Testis (tissue), 3 donors: Measurements from ENCODE around the gene NGRN. TPM values are rescaled to one million over a fixed set of nuclear protein-coding genes. Genes with fewer than 3 reads are reported as not detected.
"Not testable (repeated sequence)": the region's sequence is repeated elsewhere in the genome, so short reads cannot be mapped to it uniquely, and the experiment has no call there.

Source experiments
- DNase-seq: peaks from one replicate; pipeline ENCODE4 v3.0.0-alpha.2; 2019
- H3K27ac ChIP-seq, 2 donors: fragments of 200-600 bp; sonication (generic); one replicate each; pipeline ENCODE4 v1.5.1; 2019
- H3K27me3 ChIP-seq: fragments of 200-600 bp; sonication (generic); one replicate; pipeline ENCODE4 v1.5.1; 2019
- H3K36me3 ChIP-seq: fragments of 200-600 bp; sonication (generic); one replicate; pipeline ENCODE4 v1.5.1; 2017; ENCODE audit warnings: low read depth; ENCODE audit errors: missing control alignments
- H3K4me1 ChIP-seq: fragments of 200-600 bp; sonication (generic); one replicate; pipeline ENCODE4 v1.5.1; 2019
- H3K4me3 ChIP-seq, 2 donors: fragments of 200-600 bp; sonication (generic); one replicate each; pipeline ENCODE4 v1.5.1; 2017 to 2019
- H3K9me3 ChIP-seq: fragments of 200-600 bp; sonication (generic); one replicate; pipeline ENCODE4 v1.5.1; 2017
- POLR2A ChIP-seq: fragments of 450-650 bp; IDR thresholded peaks from one replicate; pipeline ENCODE4 v1.6.1; 2017; ENCODE audit warnings: antibody characterized with exemption, mild to moderate bottlenecking, moderate library complexity
- WGBS, 2 donors: methylation state at CpG; one replicate each; pipeline ENCODE4 v1.1.5; 2018; 5-methylcytosine and 5-hydroxymethylcytosine counted together
- intact Hi-C: fragments of 100-400 bp; cut with DNase I; formaldehyde crosslinking; loops from one replicate; pipeline ENCODE4 v1.15.1; 2023; ENCODE audit warnings: low total_unique reads
- polyA plus RNA-seq: library from polyadenylated mRNA; stranded (reverse); fragments of 350-450 nt; fragmentation: Illumina TruSeq; extraction: RNeasy Lipid Tissue Mini Kit (QIAGEN cat#74804); gene quantifications from one replicate; pipeline ENCODE4 v1.2.3, GENCODE V29; 2014; ENCODE audit warnings: low read depth, low replicate concordance; ENCODE audit not compliant: insufficient read depth
- total RNA-seq, 2 donors: library from RNA; depleted of rRNA; stranded (reverse); fragments of >200 nt; gene quantifications; one replicate each; pipeline ENCODE4 v1.2.3, GENCODE V29; 2016
- TF ChIP-seq, protein P1 (sequence below), 3 experiments: fragments of 450-650 bp in 2 of 3; fragments of 200-600 bp in 1 of 3; sonication (generic) in 1 of 3; IDR thresholded peaks; one replicate each; pipeline ENCODE4 v1.5.1; 2016 to 2019; ENCODE audit warnings: antibody characterized with exemption in 3 of 3, mild to moderate bottlenecking in 2 of 3, moderate library complexity in 1 of 3

NGRN gene
- total and polyA plus RNA-seq, 3 donors from 2014 or later: 82.9 to 95.6 (median 86.1) TPM

DNA sequence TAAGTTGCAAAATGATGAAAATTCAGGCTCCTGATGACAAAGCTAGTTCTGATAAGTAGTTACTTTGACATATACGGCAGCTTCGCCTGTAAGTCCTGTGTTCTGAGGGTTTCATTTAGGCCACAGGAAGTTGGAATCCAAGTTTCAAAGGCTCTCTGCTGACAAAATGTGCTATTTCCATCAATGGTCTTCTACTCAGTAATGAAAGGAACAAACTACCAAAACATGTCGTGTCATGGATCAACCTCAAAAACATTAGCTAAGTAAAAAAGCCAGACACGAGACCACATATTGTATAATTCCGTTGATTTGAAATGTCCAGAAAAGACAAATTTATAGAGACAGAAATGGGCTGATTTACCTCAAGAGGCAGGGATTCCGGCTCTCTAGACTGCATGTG lies 22.5 kb downstream of the NGRN start:
- Histone ChIP-seq H3K4me3 (no peak overlapping the region), H3K27ac (no peak overlapping the region), H3K27me3 (no peaks in the 10 kb centered on the region), H3K4me1 (no peaks in the 10 kb centered on the region), H3K36me3 (no peaks in the 10 kb centered on the region), H3K9me3 (no peaks in the 10 kb centered on the region)
- DNase-seq: no peak
- 88 to 94% methylated on average over 6 of the region's 6 CpGs for WGBS, 2 donors
- TF ChIP-seq POLR2A: no peak
- TF ChIP-seq, protein P1, sequence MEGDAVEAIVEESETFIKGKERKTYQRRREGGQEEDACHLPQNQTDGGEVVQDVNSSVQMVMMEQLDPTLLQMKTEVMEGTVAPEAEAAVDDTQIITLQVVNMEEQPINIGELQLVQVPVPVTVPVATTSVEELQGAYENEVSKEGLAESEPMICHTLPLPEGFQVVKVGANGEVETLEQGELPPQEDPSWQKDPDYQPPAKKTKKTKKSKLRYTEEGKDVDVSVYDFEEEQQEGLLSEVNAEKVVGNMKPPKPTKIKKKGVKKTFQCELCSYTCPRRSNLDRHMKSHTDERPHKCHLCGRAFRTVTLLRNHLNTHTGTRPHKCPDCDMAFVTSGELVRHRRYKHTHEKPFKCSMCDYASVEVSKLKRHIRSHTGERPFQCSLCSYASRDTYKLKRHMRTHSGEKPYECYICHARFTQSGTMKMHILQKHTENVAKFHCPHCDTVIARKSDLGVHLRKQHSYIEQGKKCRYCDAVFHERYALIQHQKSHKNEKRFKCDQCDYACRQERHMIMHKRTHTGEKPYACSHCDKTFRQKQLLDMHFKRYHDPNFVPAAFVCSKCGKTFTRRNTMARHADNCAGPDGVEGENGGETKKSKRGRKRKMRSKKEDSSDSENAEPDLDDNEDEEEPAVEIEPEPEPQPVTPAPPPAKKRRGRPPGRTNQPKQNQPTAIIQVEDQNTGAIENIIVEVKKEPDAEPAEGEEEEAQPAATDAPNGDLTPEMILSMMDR (IDR thresholded peaks at IDR 0.05): no peak
- intact Hi-C loops: no loop called here

DNA sequence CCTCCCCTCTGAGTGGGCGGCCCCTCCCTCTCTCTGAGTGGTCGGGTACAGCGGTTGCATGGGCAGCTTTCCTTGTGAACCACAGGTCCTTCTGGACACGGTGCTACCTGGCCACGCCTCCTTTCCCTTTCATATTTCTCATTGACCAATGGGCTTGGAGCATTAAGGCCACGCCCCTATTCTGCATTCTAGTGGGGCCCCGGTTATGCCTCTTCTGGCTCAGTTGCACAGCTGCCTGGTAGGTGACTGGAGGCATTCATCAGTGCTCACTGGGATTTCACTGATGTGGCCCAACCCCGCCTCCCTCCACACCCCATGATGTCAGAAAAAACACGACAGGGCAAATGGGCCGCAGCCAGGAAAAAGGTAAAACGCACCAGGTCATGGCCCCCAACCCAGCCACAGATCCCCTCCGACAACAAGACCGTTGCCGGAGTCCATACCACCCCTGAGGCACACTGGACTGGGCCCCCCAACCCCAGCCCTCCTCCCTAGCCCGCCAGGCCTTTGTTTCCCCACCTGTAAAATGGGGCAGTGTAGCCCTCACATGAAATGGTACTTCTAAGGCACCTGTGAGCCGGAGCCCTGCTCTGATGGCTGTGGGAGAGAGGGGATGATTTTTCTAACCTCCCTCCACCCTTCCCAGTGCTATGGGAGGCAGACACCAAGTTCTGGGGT lies 26.3 kb downstream of the NGRN start:
- Histone ChIP-seq H3K27me3 (no peaks in the 10 kb centered on the region), H3K27ac (no peak overlapping the region), H3K9me3 (no peaks in the 10 kb centered on the region), H3K36me3 (no peaks in the 10 kb centered on the region), H3K4me3 (no peak overlapping the region), H3K4me1 (no peaks in the 10 kb centered on the region)
- intact Hi-C loops: no loop called here
- 70 to 79% methylated on average over 15 to 16 of the region's 16 CpGs for WGBS, 2 donors
- peak; percentile 46 for DNase-seq
- TF ChIP-seq, protein P1 (IDR thresholded peaks at IDR 0.05): no peak
- no peak for TF ChIP-seq POLR2A

DNA sequence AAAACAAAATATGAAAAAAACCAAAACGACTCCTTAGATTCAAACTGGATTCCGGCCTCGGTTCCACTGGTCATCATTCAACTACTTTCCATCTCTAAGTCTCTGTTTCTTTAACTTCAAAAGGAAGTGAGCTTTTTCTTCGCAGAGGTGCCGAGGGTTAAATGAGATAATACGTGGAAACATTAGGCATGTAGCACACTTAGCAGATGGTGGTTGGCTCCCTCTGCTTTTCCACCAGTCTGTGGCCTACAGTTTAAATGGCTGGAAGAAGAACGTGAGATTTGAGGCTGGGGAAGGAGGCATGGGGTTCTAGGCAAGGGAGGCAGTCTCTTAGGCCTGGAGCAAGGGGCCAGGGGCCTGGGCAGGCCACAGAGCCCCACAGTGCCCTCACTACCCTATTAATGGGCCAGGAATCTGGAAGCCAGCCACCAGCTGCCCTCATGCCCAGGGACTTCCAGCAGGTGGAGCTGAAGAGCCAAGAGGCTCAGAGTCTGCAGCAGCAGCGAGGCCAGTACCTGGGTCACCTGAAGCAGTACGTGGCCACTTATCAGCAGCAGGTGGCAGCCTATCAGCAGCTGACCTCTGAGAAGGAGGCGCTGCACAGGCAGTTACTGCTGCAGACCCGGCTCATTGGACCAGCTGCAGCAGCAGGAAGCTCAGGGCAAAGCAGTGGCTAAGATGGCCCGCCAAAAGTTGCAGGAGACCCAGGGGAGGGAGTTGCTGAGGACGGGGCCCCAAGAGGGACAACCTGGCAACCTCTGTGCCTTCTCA lies 27.8 kb downstream of the NGRN start:
- intact Hi-C loops, H3K27ac ChIP-seq, H3K9me3 ChIP-seq, H3K4me1 ChIP-seq, H3K4me3 ChIP-seq, H3K36me3 ChIP-seq, H3K27me3 ChIP-seq: not testable (repeated sequence)
- TF ChIP-seq, protein P1 (IDR thresholded peaks at IDR 0.05): peak; percentile 26 to 70 (median 44)
- DNase-seq: peak; percentile 77
- 64 to 75% methylated on average over 8 to 13 of the region's 13 CpGs for WGBS, 2 donors

DNA sequence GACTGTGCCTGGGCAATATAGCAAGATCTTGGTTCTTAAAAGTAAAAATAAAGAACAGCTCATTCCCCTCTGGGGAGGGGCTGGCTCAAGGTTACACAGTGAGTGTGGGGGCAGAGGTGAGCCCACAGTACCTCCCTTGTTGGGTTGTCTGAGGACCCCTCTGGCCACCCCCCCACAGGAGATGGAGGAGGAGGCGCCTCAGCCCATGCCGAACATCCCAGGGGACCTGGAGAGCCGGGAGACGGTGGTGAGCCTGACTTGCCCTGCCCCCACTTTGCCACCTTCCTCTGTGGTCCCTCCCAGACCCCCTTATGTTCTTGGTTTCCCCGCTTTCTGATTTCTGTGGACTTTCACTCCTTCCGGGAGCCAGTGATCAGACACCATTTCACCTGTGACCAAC lies 28.7 kb downstream of the NGRN start:
- Histone ChIP-seq H3K4me3 (no peak overlapping the region), H3K36me3 (no peaks in the 10 kb centered on the region), H3K27me3 (no peaks in the 10 kb centered on the region), H3K9me3 (no peaks in the 10 kb centered on the region), H3K27ac (no peak overlapping the region), H3K4me1 (no peaks in the 10 kb centered on the region)
- no peak for DNase-seq
- no peak for TF ChIP-seq POLR2A
- TF ChIP-seq, protein P1 (IDR thresholded peaks at IDR 0.05): no peak
- WGBS, 2 donors: 53 to 68% methylated on average over 6 of the region's 6 CpGs
- intact Hi-C loops: no loop called here
